Heart left ventricle (tissue), 16 donors: ENCODE measurements around the gene TNP2. TPM values are rescaled to one million over a fixed set of nuclear protein-coding genes. Genes with fewer than 3 reads are reported as not detected.

Source experiments
- ATAC-seq, 4 donors: fragments of 200-7000 bp; cut with Tn5 transposase; one replicate each; pipeline ENCODE4 v1.9.1; 2020 to 2022; ENCODE audit warnings: moderate library complexity in 4 of 4, mild to moderate bottlenecking in 3 of 4, moderate number of reproducible peaks in 1 of 4
- DNase-seq, 5 donors: peaks; one replicate each; pipeline ENCODE4 v3.0.0-alpha.2; 2020
- H3K27ac ChIP-seq, 12 donors: fragments of 200-600 bp; sonication (generic) in 4 of 12; one replicate each; pipeline versions ENCODE4 v1.5.0 to v1.8.0; 2016 to 2022; ENCODE audit warnings: mild to moderate bottlenecking in 2 of 12
- H3K27me3 ChIP-seq, 9 donors: fragments of 200-600 bp; sonication (generic) in 2 of 9; one replicate each; pipeline versions ENCODE4 v1.5.1 to v1.8.0; 2016 to 2022; ENCODE audit warnings: mild to moderate bottlenecking in 3 of 9
- H3K36me3 ChIP-seq, 9 donors: fragments of 200-600 bp; sonication (generic) in 2 of 9; one replicate each; pipeline versions ENCODE4 v1.5.0 to v1.8.0; 2018 to 2022; ENCODE audit warnings: mild to moderate bottlenecking in 2 of 9
- H3K4me1 ChIP-seq, 12 donors: fragments of 200-600 bp; sonication (generic) in 4 of 12; one replicate each; pipeline versions ENCODE4 v1.5.0 to v1.8.0; 2016 to 2022; ENCODE audit warnings: mild to moderate bottlenecking in 3 of 12
- H3K4me3 ChIP-seq, 12 donors: fragments of 200-600 bp; sonication (generic) in 4 of 12; one replicate each; pipeline versions ENCODE4 v1.5.0 to v1.8.0; 2017 to 2022; ENCODE audit warnings: mild to moderate bottlenecking in 9 of 12, moderate library complexity in 4 of 12
- H3K9me3 ChIP-seq, 12 donors: fragments of 200-600 bp; sonication (generic) in 4 of 12; one replicate each; pipeline versions ENCODE4 v1.5.0 to v1.8.0; 2016 to 2022; ENCODE audit warnings: mild to moderate bottlenecking in 1 of 12
- CTCF ChIP-seq, 12 donors: fragments of 200-600 bp; sonication (generic) in 4 of 12; IDR thresholded peaks; one replicate each; pipeline versions ENCODE4 v1.5.0 to v1.8.0; 2018 to 2022; ENCODE audit warnings: antibody characterized with exemption in 12 of 12, mild to moderate bottlenecking in 5 of 12
- POLR2A ChIP-seq, 2 donors: fragments of 450-650 bp; IDR thresholded peaks; one replicate each; pipeline ENCODE4 v1.6.1; 2017; ENCODE audit warnings: antibody characterized with exemption in 2 of 2, mild to moderate bottlenecking in 2 of 2, moderate library complexity in 2 of 2
- WGBS, 4 donors: extraction: QIAGEN DNeasy Blood & Tissue Kit in 2 of 4; methylation state at CpG; one replicate each; pipeline versions ENCODE4 v1.1.5 to v1.1.7; 2013 to 2018; 5-methylcytosine and 5-hydroxymethylcytosine counted together
- intact Hi-C, 10 donors: fragments of 100-400 bp; cut with DNase I; formaldehyde crosslinking; loops; one replicate each; pipeline versions ENCODE4 v1.11.1 to v1.14.2; 2022
- polyA plus RNA-seq, 2 donors: library from polyadenylated mRNA; stranded (reverse); fragments of 200-250 nt; gene quantifications; one replicate each; pipeline ENCODE4 v1.2.3, GENCODE V29; 2013
- total RNA-seq, 9 donors: library from RNA; depleted of rRNA in 2 of 9; stranded (reverse); fragments of >200 nt in 2 of 9; fragmentation: NEBNext Ultra II Directional in 3 of 9; extraction: Animal tissue kit (Norgen Biotek cat#: 25700) in 3 of 9; gene quantifications; one replicate each; pipeline versions ENCODE4 v1.1.0 to v1.2.4, GENCODE V29; 2016 to 2023
- donor health status: ischemic (EF 13 %, LVEDD 7.1; RV severe dilation, severe dysfunction).
- donor health status: healthy with polysubstance abuse.
- donor health status: DM: no; HTN: yes; CAD: no.
- donor health status: DM: no; HTN: no; CAD: no.
- donor health status: ischemic (EF 25% LVEDD 6.9; RV normal size, moderate dysfunction).
- donor health status: ischemic (EF 25% LVEDD 5.7; RV mildly dilated, moderate dysfunction).
- donor health status: healthy.
- donor health status: DM: yes; HTN: yes; CAD: no.
- donor health status: ischemic (EF 35%, LVEDD 5.7; RV mildly dilated, moderate dysfunction).
- donor health status: nonischemic (EF 11% LVEDD 7.7; RV severe dilation, severe dysfunction).
- donor health status: DM: yes; HTN: yes; CAD: no.
- donor health status: PGD.
- donor health status: ischemic (EF 29% LVEDD 5.4; RV normal size, mild dysfunction).
- donor health status: nonischemic (EF 23%, LVEDD 6.1; RV moderate dilation, normal function).

Gene TNP2
- total and polyA plus RNA-seq, 11 donors: not detected

GRCh38 chr16:11285842-11286241 lies 16.7 kb upstream of the TNP2 start:
- Histone ChIP-seq H3K27ac (no peak overlapping the region), H3K4me3 (no peak overlapping the region), H3K4me1 (no peaks in the 10 kb centered on the region), H3K27me3 (no peaks in the 10 kb centered on the region), H3K36me3 (no peaks in the 10 kb centered on the region), H3K9me3 (no peaks in the 10 kb centered on the region)
- 82 to 86% (median 84%) methylated on average over 2 of the region's 2 CpGs for WGBS, 4 donors
- DNase-seq (no peak), ATAC-seq (no peak)
- no peak for TF ChIP-seq POLR2A (IDR thresholded peaks at IDR 0.05)
- no peak for TF ChIP-seq CTCF (IDR thresholded peaks at IDR 0.05)
- intact Hi-C loops: no loop called here

- TF ChIP-seq CTCF (IDR thresholded peaks at IDR 0.05) (no peak), POLR2A (IDR thresholded peaks at IDR 0.05) (no peak)
- Histone ChIP-seq H3K4me1 (no peaks in the 10 kb centered on the region), H3K27me3 (no peaks in the 10 kb centered on the region), H3K9me3 (no peaks in the 10 kb centered on the region), H3K4me3 (no peak overlapping the region), H3K36me3 (no peaks in the 10 kb centered on the region), H3K27ac (no peak overlapping the region)
- ATAC-seq: no peak
- intact Hi-C loops: no loop called here
- WGBS, 4 donors: 57 to 68% (median 65%) methylated on average over 4 of the region's 4 CpGs
- no peak for DNase-seq
Measured at GRCh38 chr16:11283820-11284248, 14.7 kb upstream of the TNP2 start.

GRCh38 chr16:11280616-11281522 lies 11.7 kb upstream of the TNP2 start, which contains the start of gene PRM1:
Gene PRM1 (minus strand): TSS chr16:11281330. CDS start chr16:11281238, 92 bp downstream.
- no peak for ATAC-seq
- Histone ChIP-seq H3K36me3 (no peaks in the 10 kb centered on the region), H3K4me1 (no peaks in the 10 kb centered on the region), H3K27ac (no peak within 1 kb of the TSS), H3K27me3 (no peaks in the 10 kb centered on the region), H3K4me3 (no peak within 1 kb of the TSS), H3K9me3 (no peaks in the 10 kb centered on the region)
- DNase-seq: no peak
- intact Hi-C loops: no loop called here
- WGBS, 4 donors: 82 to 88% (median 85%) methylated on average over 25 of the region's 25 CpGs
- TF ChIP-seq CTCF (IDR thresholded peaks at IDR 0.05) (no peak), POLR2A (IDR thresholded peaks at IDR 0.05) (no peak)

- Histone ChIP-seq H3K36me3 (no peaks in the 10 kb centered on the region), H3K4me1 (no peaks in the 10 kb centered on the region), H3K9me3 (no peaks in the 10 kb centered on the region), H3K27ac (no peak overlapping the region), H3K4me3 (no peak overlapping the region), H3K27me3 (no peaks in the 10 kb centered on the region)
- intact Hi-C loops: no loop called here
- ATAC-seq: no peak
- TF ChIP-seq CTCF (IDR thresholded peaks at IDR 0.05) (no peak), POLR2A (IDR thresholded peaks at IDR 0.05) (no peak)
- WGBS, 4 donors: 79 to 85% (median 81%) methylated on average over 7 of the region's 7 CpGs
- no peak for DNase-seq
Measured at GRCh38 chr16:11278681-11279628, 9.8 kb upstream of the TNP2 start.
